Calu3 (cell line): ENCODE measurements around the gene ST7L. TPM values are rescaled to one million over a fixed set of nuclear protein-coding genes. Genes with fewer than 3 reads are reported as not detected.

Experiments
- BruUV-seq: library from RNA; stranded (reverse); fragments of 400-500 nt; replicated peaks from 2 replicates; lab custom pipeline; 2021; lab: Mats Ljungman, UMichigan
- CTCF ChIA-PET: fragments of 300-600 bp; sonication (Branson Sonifier 250); formaldehyde crosslinking; loops from one replicate; lab custom pipeline; 2022; ENCODE audit warnings: antibody characterized with exemption; lab: Charles Lee
- DNase-seq: peaks from one replicate; pipeline ENCODE4 v3.0.0; 2022
- H3K27ac Mint-ChIP-seq: one replicate; pipeline ENCODE4 v1.8.0; 2022; ENCODE audit warnings: mixed read lengths; ENCODE audit not compliant: unreplicated experiment
- H3K27me3 Mint-ChIP-seq: one replicate; pipeline ENCODE4 v1.8.0; 2022; ENCODE audit warnings: mixed read lengths; ENCODE audit not compliant: unreplicated experiment
- H3K36me3 Mint-ChIP-seq: one replicate; pipeline ENCODE4 v1.8.0; 2022; ENCODE audit warnings: mild to moderate bottlenecking, moderate library complexity, mixed read lengths; ENCODE audit not compliant: insufficient read depth, unreplicated experiment
- H3K4me1 Mint-ChIP-seq: one replicate; pipeline ENCODE4 v1.8.0; 2022; ENCODE audit warnings: mild to moderate bottlenecking, low read depth, mixed read lengths; ENCODE audit not compliant: unreplicated experiment
- H3K4me3 Mint-ChIP-seq: one replicate; pipeline ENCODE4 v1.8.0; 2022; ENCODE audit warnings: mild to moderate bottlenecking, low read depth, moderate library complexity, mixed read lengths; ENCODE audit not compliant: unreplicated experiment
- H3K9me3 Mint-ChIP-seq: one replicate; pipeline ENCODE4 v1.8.0; 2022; ENCODE audit warnings: low read depth, mixed read lengths; ENCODE audit not compliant: unreplicated experiment
- intact Hi-C: fragments of 100-400 bp; cut with micrococcal nuclease; formaldehyde crosslinking; loops from one replicate; pipeline ENCODE4 v1.10.0; 2022; ENCODE audit not compliant: unreplicated experiment
- total RNA-seq: library from RNA; stranded (reverse); gene quantifications from 2 replicates; pipeline ENCODE4 v1.2.3, GENCODE V29; 2022
- TF ChIP-seq, protein P1 (sequence below): fragments of 200-600 bp; IDR thresholded peaks from one replicate; pipeline ENCODE4 v1.8.0; 2022; ENCODE audit warnings: antibody characterized with exemption; ENCODE audit not compliant: unreplicated experiment

Gene ST7L
- total RNA-seq, 1 experiment from 2014 or later = 15.9 TPM

DNA sequence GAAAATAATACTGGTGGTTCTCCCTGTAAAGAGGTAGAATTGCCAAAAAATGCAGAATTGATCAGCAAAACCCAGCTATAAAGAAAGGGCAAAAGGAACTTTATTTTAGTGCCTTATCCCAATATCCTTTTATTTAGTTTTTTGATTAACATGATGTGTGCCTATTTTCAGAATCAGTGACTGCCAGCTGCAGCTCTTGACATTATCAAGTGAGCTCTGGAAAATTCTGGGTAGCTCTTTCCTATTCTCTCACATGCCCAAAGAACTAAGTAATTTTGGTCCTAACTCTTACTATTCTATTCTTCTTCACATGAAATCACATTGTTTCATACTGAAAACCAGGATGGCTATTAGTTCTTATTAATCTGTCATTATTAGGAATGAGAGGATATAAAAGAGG, 88.1 kb downstream of the ST7L start:
- H3K36me3 Mint-ChIP-seq = peaks cover 3% of the 10 kb centered on the region
- no peak overlapping the region for H3K4me3 Mint-ChIP-seq
- DNase-seq = no peak
- CTCF ChIA-PET = no interaction called here
- TF ChIP-seq, protein P1, sequence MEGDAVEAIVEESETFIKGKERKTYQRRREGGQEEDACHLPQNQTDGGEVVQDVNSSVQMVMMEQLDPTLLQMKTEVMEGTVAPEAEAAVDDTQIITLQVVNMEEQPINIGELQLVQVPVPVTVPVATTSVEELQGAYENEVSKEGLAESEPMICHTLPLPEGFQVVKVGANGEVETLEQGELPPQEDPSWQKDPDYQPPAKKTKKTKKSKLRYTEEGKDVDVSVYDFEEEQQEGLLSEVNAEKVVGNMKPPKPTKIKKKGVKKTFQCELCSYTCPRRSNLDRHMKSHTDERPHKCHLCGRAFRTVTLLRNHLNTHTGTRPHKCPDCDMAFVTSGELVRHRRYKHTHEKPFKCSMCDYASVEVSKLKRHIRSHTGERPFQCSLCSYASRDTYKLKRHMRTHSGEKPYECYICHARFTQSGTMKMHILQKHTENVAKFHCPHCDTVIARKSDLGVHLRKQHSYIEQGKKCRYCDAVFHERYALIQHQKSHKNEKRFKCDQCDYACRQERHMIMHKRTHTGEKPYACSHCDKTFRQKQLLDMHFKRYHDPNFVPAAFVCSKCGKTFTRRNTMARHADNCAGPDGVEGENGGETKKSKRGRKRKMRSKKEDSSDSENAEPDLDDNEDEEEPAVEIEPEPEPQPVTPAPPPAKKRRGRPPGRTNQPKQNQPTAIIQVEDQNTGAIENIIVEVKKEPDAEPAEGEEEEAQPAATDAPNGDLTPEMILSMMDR = no peak
- H3K27me3 Mint-ChIP-seq = no peaks in the 10 kb centered on the region
- intact Hi-C loops = no loop called here
- BruUV-seq = no TSS peak
- no peak overlapping the region for H3K27ac Mint-ChIP-seq
- no peaks in the 10 kb centered on the region for H3K9me3 Mint-ChIP-seq
- no peaks in the 10 kb centered on the region for H3K4me1 Mint-ChIP-seq

GRCh38 chr1:112529301-112529700, 89.6 kb downstream of the ST7L start:
- Mint-ChIP-seq H3K27ac (no peak overlapping the region), H3K4me1 (no peaks in the 10 kb centered on the region), H3K27me3 (no peaks in the 10 kb centered on the region), H3K9me3 (no peaks in the 10 kb centered on the region), H3K36me3 (peaks cover 8% of the 10 kb centered on the region), H3K4me3 (no peak overlapping the region)
- intact Hi-C loops = no loop called here
- TF ChIP-seq, protein P1 = no peak
- no TSS peak for BruUV-seq
- no peak for DNase-seq
- CTCF ChIA-PET = no interaction called here

DNA sequence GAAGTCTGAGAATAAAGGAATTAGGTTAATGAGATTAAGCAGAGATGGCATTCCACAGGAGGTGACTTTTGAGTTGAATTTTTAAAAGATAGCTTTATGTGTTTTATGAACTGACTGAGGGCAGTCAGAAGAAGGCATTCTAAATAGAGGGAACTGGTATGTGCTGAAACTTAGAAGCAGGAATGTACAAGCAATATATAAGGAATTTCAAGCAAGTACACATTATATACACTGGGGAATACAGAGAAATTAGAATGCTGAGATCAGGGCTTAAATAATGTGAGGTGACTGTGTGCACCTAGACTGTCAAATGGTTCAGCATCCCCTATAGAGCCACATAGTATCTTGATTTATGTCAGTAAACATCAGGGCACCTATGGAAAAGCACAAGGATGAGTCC, 90.9 kb downstream of the ST7L start:
- no peaks in the 10 kb centered on the region for H3K9me3 Mint-ChIP-seq
- TF ChIP-seq, protein P1 = no peak
- BruUV-seq = no TSS peak
- no peak for DNase-seq
- H3K27me3 Mint-ChIP-seq = no peaks in the 10 kb centered on the region
- no peaks in the 10 kb centered on the region for H3K4me1 Mint-ChIP-seq
- intact Hi-C loops = no loop called here
- H3K27ac Mint-ChIP-seq = no peak overlapping the region
- peaks cover 8% of the 10 kb centered on the region for H3K36me3 Mint-ChIP-seq
- CTCF ChIA-PET = no interaction called here
- H3K4me3 Mint-ChIP-seq = no peak overlapping the region

- H3K27me3 Mint-ChIP-seq = no peaks in the 10 kb centered on the region
- no peaks in the 10 kb centered on the region for H3K4me1 Mint-ChIP-seq
- intact Hi-C loops = no loop called here
- H3K9me3 Mint-ChIP-seq = no peaks in the 10 kb centered on the region
- no peak overlapping the region for H3K27ac Mint-ChIP-seq
- CTCF ChIA-PET = no interaction called here
- TF ChIP-seq, protein P1 = no peak
- no peak overlapping the region for H3K4me3 Mint-ChIP-seq
- peaks cover 8% of the 10 kb centered on the region for H3K36me3 Mint-ChIP-seq
- no peak for DNase-seq
- BruUV-seq = no TSS peak
Observed at GRCh38 chr1:112527266-112528010, 91.5 kb downstream of the ST7L start.
